HCT116 (cell line): ENCODE results near the gene CNGA3.

Source experiments
- CEBPB ChIP-seq: IDR thresholded peaks from 2 replicates; pipeline ENCODE4 v1.6.1; 2012; ENCODE audit warnings: low read depth
- CTCF ChIP-seq, 3 experiments: fragments of 200-600 bp in 1 of 3; sonication (generic) in 1 of 3; IDR thresholded peaks in 2 of 3; conservative IDR thresholded peaks in 1 of 3; 2 replicates each; pipeline ENCODE4 v1.5.1; 2012 to 2017; ENCODE audit warnings: low read depth in 2 of 3, low read length in 2 of 3, antibody characterized with exemption in 1 of 3, borderline replicate concordance in 1 of 3, control low read depth in 1 of 3, mild to moderate bottlenecking in 1 of 3, mixed read lengths in 1 of 3, mixed run types in 1 of 3, moderate library complexity in 1 of 3; ENCODE audit not compliant: insufficient read depth in 1 of 3
- ELF1 ChIP-seq: IDR thresholded peaks from 2 replicates; pipeline ENCODE4 v1.6.1; 2012; ENCODE audit warnings: low read depth, borderline replicate concordance
- EZH2 ChIP-seq: fragments of 200-600 bp; sonication (generic); IDR thresholded peaks from 2 replicates; pipeline ENCODE4 v1.6.1; 2017; ENCODE audit warnings: antibody characterized with exemption, mixed run types
- EZH2phosphoT487 ChIP-seq: fragments of 200-600 bp; IDR thresholded peaks from 2 replicates; pipeline ENCODE4 v1.6.1; 2018; ENCODE audit warnings: antibody characterized with exemption, borderline replicate concordance
- JUND ChIP-seq: IDR thresholded peaks from 2 replicates; pipeline ENCODE4 v1.6.1; 2012
- POLR2A ChIP-seq: IDR thresholded peaks from 2 replicates; pipeline ENCODE4 v1.7.0; 2011; ENCODE audit warnings: borderline replicate concordance; ENCODE audit not compliant: insufficient read depth, insufficient read length; ENCODE audit errors: extremely low read depth
- SIN3A ChIP-seq: IDR thresholded peaks from 2 replicates; pipeline ENCODE4 v1.6.1; 2012; ENCODE audit warnings: low read depth
- SP1 ChIP-seq: IDR thresholded peaks from 2 replicates; pipeline ENCODE4 v1.6.1; 2012; ENCODE audit warnings: low read depth
- TCF7L2 ChIP-seq: IDR thresholded peaks from 2 replicates; pipeline ENCODE4 v1.7.0; 2011; ENCODE audit warnings: borderline replicate concordance, inconsistent platforms; ENCODE audit not compliant: insufficient read depth, insufficient read length; ENCODE audit errors: extremely low read depth
- YY1 ChIP-seq: IDR thresholded peaks from 2 replicates; pipeline ENCODE4 v1.6.1; 2011; ENCODE audit warnings: low read length, low read depth, moderate library complexity, mild to moderate bottlenecking; ENCODE audit not compliant: insufficient replicate concordance; ENCODE audit errors: extremely low read depth
- ZNF274 ChIP-seq: fragments of 200-500 bp; sonication (Bioruptor generic); IDR thresholded peaks from 2 replicates; pipeline ENCODE4 v1.6.1; 2014; ENCODE audit warnings: mild to moderate bottlenecking, low read depth, low read length, inconsistent platforms
- TF ChIP-seq, protein P1 (sequence below): IDR thresholded peaks from 2 replicates; pipeline ENCODE4 v1.6.1; 2012; ENCODE audit warnings: low read depth

DNA sequence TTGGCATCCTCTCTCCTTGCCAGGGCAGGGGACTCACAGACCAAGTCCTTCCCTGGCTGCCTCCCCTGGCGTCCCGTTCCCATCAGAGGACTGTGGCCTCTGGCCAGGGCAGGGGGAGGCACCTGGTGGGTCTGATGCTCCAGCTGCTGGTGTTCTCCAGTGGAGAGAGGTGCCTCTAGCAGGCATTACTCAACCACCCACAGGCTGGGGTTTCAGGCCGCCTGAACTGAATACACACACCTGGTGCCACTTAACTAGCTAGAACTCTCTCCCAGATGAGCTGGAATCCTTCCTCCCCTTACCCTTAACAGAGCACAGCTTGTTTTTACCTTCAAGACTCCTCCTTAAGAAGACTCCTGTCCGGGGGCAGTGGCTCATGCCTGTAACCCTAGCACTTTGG, 37.7 kb upstream of the CNGA3 start:
- no peak for TF ChIP-seq YY1
- no peak for TF ChIP-seq CTCF (IDR thresholded peaks at IDR 0.05 in 2 of 3, conservative IDR thresholded peaks at IDR 0.05 in 1 of 3; ENCODE audit: borderline replicate concordance in 1 of 3, insufficient read depth in 1 of 3, low read depth in 2 of 3, low read length in 2 of 3)
- TF ChIP-seq POLR2A: no peak
- no peak for TF ChIP-seq CEBPB
- TF ChIP-seq, protein P1, sequence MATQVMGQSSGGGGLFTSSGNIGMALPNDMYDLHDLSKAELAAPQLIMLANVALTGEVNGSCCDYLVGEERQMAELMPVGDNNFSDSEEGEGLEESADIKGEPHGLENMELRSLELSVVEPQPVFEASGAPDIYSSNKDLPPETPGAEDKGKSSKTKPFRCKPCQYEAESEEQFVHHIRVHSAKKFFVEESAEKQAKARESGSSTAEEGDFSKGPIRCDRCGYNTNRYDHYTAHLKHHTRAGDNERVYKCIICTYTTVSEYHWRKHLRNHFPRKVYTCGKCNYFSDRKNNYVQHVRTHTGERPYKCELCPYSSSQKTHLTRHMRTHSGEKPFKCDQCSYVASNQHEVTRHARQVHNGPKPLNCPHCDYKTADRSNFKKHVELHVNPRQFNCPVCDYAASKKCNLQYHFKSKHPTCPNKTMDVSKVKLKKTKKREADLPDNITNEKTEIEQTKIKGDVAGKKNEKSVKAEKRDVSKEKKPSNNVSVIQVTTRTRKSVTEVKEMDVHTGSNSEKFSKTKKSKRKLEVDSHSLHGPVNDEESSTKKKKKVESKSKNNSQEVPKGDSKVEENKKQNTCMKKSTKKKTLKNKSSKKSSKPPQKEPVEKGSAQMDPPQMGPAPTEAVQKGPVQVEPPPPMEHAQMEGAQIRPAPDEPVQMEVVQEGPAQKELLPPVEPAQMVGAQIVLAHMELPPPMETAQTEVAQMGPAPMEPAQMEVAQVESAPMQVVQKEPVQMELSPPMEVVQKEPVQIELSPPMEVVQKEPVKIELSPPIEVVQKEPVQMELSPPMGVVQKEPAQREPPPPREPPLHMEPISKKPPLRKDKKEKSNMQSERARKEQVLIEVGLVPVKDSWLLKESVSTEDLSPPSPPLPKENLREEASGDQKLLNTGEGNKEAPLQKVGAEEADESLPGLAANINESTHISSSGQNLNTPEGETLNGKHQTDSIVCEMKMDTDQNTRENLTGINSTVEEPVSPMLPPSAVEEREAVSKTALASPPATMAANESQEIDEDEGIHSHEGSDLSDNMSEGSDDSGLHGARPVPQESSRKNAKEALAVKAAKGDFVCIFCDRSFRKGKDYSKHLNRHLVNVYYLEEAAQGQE: no peak
- no peak for TF ChIP-seq TCF7L2
- no peak for TF ChIP-seq ELF1
- no peak for TF ChIP-seq EZH2
- no peak for TF ChIP-seq SP1
- no peak for TF ChIP-seq EZH2phosphoT487
- TF ChIP-seq ZNF274: no peak
- TF ChIP-seq JUND: no peak
- TF ChIP-seq SIN3A: no peak
